Smooth muscle cell (in vitro differentiated cells): ENCODE measurements around the gene STX16. TPM values are rescaled to one million over a fixed set of nuclear protein-coding genes. Genes with fewer than 3 reads are reported as not detected.
"Not testable (repeated sequence)": the region's sequence is repeated elsewhere in the genome, so short reads cannot be mapped to it uniquely, and the experiment has no call there.

ENCODE experiments used
- DNase-seq: peaks from one replicate; lab custom pipeline; 2025; ENCODE audit not compliant: unreplicated experiment; lab: John Stamatoyannopoulos, UW
- H2AFZ ChIP-seq: fragments of 200-600 bp; sonication (generic); 2 replicates; pipeline ENCODE4 v1.6.0; 2016; ENCODE audit warnings: antibody characterized with exemption, low read depth, mild to moderate bottlenecking
- H3F3A ChIP-seq: fragments of 200-600 bp; sonication (generic); 2 replicates; pipeline ENCODE4 v1.6.0; 2017; ENCODE audit warnings: antibody characterized with exemption, low read depth
- H3K27ac ChIP-seq: fragments of 200-600 bp; sonication (generic); 2 replicates; pipeline ENCODE4 v1.5.1; 2016; ENCODE audit warnings: low read depth, mild to moderate bottlenecking
- H3K27me3 ChIP-seq: fragments of 200-600 bp; sonication (generic); 2 replicates; pipeline ENCODE4 v1.6.1; 2016; ENCODE audit warnings: low read depth, mild to moderate bottlenecking
- H3K36me3 ChIP-seq: fragments of 200-600 bp; sonication (generic); 2 replicates; pipeline ENCODE4 v1.5.1; 2016; ENCODE audit warnings: low read depth
- H3K4me1 ChIP-seq: fragments of 200-600 bp; sonication (generic); 2 replicates; pipeline ENCODE4 v1.5.1; 2016; ENCODE audit warnings: low read depth
- H3K4me2 ChIP-seq: fragments of 200-600 bp; sonication (generic); 2 replicates; pipeline ENCODE4 v1.6.0; 2016; ENCODE audit warnings: mild to moderate bottlenecking
- H3K4me3 ChIP-seq: fragments of 200-600 bp; sonication (generic); 2 replicates; pipeline ENCODE4 v1.5.1; 2016; ENCODE audit warnings: mild to moderate bottlenecking
- H3K79me2 ChIP-seq: fragments of 200-600 bp; sonication (generic); 2 replicates; pipeline ENCODE4 v1.6.0; 2016; ENCODE audit warnings: low read depth, mild to moderate bottlenecking
- H3K9ac ChIP-seq: fragments of 200-600 bp; sonication (generic); 2 replicates; pipeline ENCODE4 v1.6.0; 2016; ENCODE audit warnings: low read depth
- H3K9me3 ChIP-seq: fragments of 200-600 bp; sonication (generic); replicated peaks from 2 replicates; pipeline ENCODE4 v1.5.1; 2016; ENCODE audit warnings: low read depth
- H4K20me1 ChIP-seq: fragments of 200-600 bp; sonication (generic); 2 replicates; pipeline ENCODE4 v1.6.0; 2016; ENCODE audit warnings: low read depth
- WGBS: methylation state at CpG from one replicate; pipeline ENCODE4 v1.1.7; 2016; ENCODE audit warnings: low lambda C conversion rate; 5-methylcytosine and 5-hydroxymethylcytosine counted together
- polyA plus RNA-seq: library from polyadenylated mRNA; unstranded; fragments of >200 nt; fragmentation: Nextera tagmentation; extraction: Ambion mirVana; gene quantifications from 2 replicates; pipeline ENCODE4 v1.2.1, GENCODE V29; 2016
- total RNA-seq: library from RNA; depleted of rRNA; stranded (reverse); fragments of >200 nt; gene quantifications from 2 replicates; pipeline ENCODE4 v1.2.3, GENCODE V29; 2014
- TF ChIP-seq, protein P1 (sequence below): fragments of 200-600 bp; sonication (generic); IDR thresholded peaks from 2 replicates; pipeline ENCODE4 v1.5.1; 2017; ENCODE audit warnings: borderline replicate concordance, mild to moderate bottlenecking, antibody characterized with exemption; ENCODE audit not compliant: insufficient read depth, poor library complexity, severe bottlenecking

Gene STX16
- total and polyA plus RNA-seq, 2 experiments from 2014 or later: 22.5 to 35.8 TPM

DNA sequence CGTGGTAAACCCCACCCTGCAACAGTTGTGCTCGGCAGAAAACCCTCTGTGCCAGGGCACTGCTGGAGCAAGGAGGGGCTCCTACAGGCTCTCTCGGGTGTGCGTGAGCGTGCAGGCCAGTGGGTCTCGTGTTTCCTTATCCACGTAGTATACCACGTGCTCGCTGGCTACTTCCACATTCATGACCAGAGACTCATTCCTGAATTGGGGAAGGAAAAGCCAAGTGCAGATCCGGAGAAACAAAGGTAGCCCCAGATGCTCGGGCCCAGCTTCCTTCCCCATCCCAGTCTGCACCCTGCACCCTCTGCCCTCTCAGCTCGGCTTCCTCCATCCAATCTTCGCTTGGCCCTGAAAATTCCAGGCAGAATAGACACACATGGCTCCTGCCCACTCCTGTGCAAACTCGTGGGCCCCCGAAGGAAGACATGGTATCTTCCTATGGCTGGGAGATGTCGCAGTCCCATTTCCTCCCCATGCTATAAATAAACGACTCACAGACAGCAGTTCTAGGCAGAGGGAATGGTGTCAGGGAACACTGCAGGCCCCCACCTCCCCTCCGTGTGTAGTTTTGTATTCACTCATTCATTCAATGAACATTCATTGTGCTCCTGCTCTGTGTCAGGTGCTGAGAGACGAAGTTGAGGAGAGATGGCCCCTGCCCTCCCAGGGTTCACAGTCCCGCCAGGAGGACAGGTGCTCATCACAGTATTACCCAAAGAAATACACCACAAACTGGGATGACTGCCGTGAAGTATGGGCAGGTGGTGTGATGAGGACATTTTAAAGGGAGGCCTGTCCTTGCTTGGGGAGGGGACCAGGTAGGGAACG, 71.1 kb downstream of the STX16 start:
- Histone ChIP-seq H3K27me3 (peaks cover 2% of the 10 kb centered on the region), H3K36me3 (no peaks in the 10 kb centered on the region), H3K27ac (no peak overlapping the region), H3K79me2 (no peaks in the 10 kb centered on the region), H4K20me1 (no peaks in the 10 kb centered on the region), H3K4me3 (no peak overlapping the region), H3K4me1 (no peaks in the 10 kb centered on the region), H2AFZ (no peak overlapping the region), H3F3A (no peaks in the 10 kb centered on the region), H3K9me3 (no peaks in the 10 kb centered on the region), H3K9ac (no peak overlapping the region), H3K4me2 (no peak overlapping the region)
- TF ChIP-seq, protein P1, sequence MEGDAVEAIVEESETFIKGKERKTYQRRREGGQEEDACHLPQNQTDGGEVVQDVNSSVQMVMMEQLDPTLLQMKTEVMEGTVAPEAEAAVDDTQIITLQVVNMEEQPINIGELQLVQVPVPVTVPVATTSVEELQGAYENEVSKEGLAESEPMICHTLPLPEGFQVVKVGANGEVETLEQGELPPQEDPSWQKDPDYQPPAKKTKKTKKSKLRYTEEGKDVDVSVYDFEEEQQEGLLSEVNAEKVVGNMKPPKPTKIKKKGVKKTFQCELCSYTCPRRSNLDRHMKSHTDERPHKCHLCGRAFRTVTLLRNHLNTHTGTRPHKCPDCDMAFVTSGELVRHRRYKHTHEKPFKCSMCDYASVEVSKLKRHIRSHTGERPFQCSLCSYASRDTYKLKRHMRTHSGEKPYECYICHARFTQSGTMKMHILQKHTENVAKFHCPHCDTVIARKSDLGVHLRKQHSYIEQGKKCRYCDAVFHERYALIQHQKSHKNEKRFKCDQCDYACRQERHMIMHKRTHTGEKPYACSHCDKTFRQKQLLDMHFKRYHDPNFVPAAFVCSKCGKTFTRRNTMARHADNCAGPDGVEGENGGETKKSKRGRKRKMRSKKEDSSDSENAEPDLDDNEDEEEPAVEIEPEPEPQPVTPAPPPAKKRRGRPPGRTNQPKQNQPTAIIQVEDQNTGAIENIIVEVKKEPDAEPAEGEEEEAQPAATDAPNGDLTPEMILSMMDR: no peak
- 87% methylated on average over 22 of the region's 22 CpGs for WGBS
- no peak for DNase-seq

DNA sequence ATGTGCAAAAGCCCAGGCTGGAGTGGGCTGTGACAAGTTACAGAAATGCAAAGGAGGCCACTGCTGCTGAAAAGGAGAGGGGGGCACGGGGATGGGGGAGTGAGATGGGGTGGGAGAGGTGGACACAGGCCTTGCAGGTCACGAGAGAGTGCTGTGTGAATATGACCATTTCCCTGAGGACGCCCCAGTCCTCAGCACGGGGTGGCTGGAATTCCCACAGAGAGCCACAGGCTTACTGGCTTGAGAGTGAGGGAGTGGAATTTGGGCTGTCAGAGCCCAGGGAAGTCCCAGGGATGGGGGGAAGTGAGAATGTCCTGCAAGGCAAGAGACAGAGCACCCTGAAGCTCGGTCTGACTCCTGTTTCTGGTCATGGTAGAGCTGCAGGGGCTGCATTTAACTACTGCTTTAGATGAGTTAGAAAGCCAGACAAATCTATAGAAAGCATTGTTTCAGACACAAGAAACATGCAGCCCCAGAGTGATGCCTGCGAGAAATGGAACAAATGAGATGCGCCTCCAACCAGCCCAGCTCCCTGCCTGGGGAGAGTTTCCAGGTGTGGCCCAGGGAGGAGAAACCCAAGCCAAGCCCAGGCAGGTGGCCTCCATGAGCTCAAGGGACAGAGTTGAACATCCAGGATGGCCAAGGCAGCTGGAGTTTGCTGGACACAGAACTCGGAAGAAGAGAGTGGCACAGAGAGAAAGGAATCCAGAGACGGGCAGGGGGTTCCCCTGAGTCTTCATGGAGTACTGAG, 72.0 kb downstream of the STX16 start:
- no peaks in the 10 kb centered on the region for H3K9me3 ChIP-seq
- H3K27ac ChIP-seq: no peak overlapping the region
- no peak overlapping the region for H3K9ac ChIP-seq
- DNase-seq: no peak
- TF ChIP-seq, protein P1: no peak
- no peak overlapping the region for H2AFZ ChIP-seq
- peaks cover 2% of the 10 kb centered on the region for H3K27me3 ChIP-seq
- no peaks in the 10 kb centered on the region for H3K79me2 ChIP-seq
- no peaks in the 10 kb centered on the region for H3F3A ChIP-seq
- 91% methylated on average over 8 of the region's 9 CpGs for WGBS
- no peak overlapping the region for H3K4me2 ChIP-seq
- no peak overlapping the region for H3K4me3 ChIP-seq
- no peaks in the 10 kb centered on the region for H3K36me3 ChIP-seq
- no peaks in the 10 kb centered on the region for H4K20me1 ChIP-seq
- no peaks in the 10 kb centered on the region for H3K4me1 ChIP-seq

DNA sequence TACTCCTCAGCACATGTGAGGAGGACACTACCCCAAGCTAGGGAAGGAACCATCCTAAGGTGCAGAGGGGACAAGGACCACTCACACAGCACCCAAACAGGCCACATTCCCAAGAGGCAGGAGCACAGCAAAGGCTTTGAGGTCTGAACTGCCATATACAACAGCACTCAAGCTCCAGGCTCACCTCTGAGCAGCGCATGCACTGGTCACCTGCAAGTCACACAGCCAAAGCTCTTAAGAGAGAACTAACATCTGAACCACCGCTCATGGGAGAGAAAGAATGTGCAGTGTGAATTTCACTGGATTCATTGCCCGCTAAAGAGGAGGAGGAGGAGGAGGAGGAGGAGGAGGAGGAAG, 72.5 kb downstream of the STX16 start:
- Histone ChIP-seq H3K4me1 (no peaks in the 10 kb centered on the region), H3K9ac (no peak overlapping the region), H3K27ac (no peak overlapping the region), H3F3A (no peaks in the 10 kb centered on the region), H3K79me2 (no peaks in the 10 kb centered on the region), H3K9me3 (no peaks in the 10 kb centered on the region), H2AFZ (no peak overlapping the region), H3K27me3 (peaks cover 2% of the 10 kb centered on the region), H3K4me2 (no peak overlapping the region), H3K4me3 (no peak overlapping the region), H3K36me3 (no peaks in the 10 kb centered on the region), H4K20me1 (no peaks in the 10 kb centered on the region)
- DNase-seq: no peak
- WGBS: 81% methylated on average over 3 of the region's 3 CpGs
- TF ChIP-seq, protein P1: no peak

DNA sequence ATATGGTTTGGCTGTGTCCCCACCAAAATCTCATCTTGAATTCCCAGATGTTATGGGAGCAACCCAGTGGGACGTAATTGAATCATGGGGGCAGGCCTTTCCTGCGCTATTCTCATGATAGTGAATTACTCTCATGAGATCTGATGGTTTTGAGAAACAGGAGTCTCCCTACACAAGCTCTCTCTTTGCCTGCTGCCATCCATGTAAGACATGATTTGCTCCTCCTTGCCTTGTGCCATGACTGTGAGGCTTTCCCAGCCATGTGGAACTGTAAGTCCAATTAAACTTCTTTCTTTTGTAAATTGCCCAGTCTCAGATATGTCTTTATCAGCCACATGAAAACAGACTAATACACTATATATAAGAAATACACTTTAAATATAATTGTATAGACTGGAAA, 75.1 kb downstream of the STX16 start:
- 70% methylated on average over 2 of the region's 2 CpGs for WGBS
- not testable (repeated sequence) for H3K27ac ChIP-seq, H3K36me3 ChIP-seq, H3F3A ChIP-seq, H3K9ac ChIP-seq, H2AFZ ChIP-seq, H3K9me3 ChIP-seq, H3K4me2 ChIP-seq, H3K4me1 ChIP-seq, H3K27me3 ChIP-seq, H4K20me1 ChIP-seq, H3K4me3 ChIP-seq, H3K79me2 ChIP-seq, DNase-seq

Other genes starting within 250 kb of the STX16 start
- 8.1 and 9.4 TPM in 2 replicates for gene APCDD1L, start 135.9 kb upstream of the STX16 start, total RNA-seq
- gene APCDD1L, start 135.9 kb upstream of the STX16 start, polyA plus RNA-seq: 18.3 and 20.6 TPM in 2 replicates
- 12.1 and 17.7 TPM in 2 replicates for gene NPEPL1, start 41.5 kb downstream of the STX16 start, total RNA-seq
- 32.9 and 46.7 TPM in 2 replicates for gene NPEPL1, start 41.5 kb downstream of the STX16 start, polyA plus RNA-seq
- gene GNAS-AS1, start 199.6 kb downstream of the STX16 start, total RNA-seq: 0.13 and 0.40 TPM in 2 replicates
- gene GNAS-AS1, start 199.6 kb downstream of the STX16 start, polyA plus RNA-seq: 0.35 TPM in 1 of 2 replicates, not detected in the other
- 1,103 and 1,240 TPM in 2 replicates for gene GNAS, start 201.4 kb downstream of the STX16 start, total RNA-seq
- 1,914 and 1,960 TPM in 2 replicates for gene GNAS, start 201.4 kb downstream of the STX16 start, polyA plus RNA-seq